ENCODE data around the gene PTBP1. TPM values are rescaled to one million over a fixed set of nuclear protein-coding genes. Genes with fewer than 3 reads are reported as not detected.

The PTBP1 gene
- total RNA-seq, 1 donor from 2014 or later: 134 TPM

GRCh38 chr19:797528-798414 is 519 bp downstream of the PTBP1 start:
- peak; percentile 37 for DNase-seq (ENCODE audit: low read depth)

DNA sequence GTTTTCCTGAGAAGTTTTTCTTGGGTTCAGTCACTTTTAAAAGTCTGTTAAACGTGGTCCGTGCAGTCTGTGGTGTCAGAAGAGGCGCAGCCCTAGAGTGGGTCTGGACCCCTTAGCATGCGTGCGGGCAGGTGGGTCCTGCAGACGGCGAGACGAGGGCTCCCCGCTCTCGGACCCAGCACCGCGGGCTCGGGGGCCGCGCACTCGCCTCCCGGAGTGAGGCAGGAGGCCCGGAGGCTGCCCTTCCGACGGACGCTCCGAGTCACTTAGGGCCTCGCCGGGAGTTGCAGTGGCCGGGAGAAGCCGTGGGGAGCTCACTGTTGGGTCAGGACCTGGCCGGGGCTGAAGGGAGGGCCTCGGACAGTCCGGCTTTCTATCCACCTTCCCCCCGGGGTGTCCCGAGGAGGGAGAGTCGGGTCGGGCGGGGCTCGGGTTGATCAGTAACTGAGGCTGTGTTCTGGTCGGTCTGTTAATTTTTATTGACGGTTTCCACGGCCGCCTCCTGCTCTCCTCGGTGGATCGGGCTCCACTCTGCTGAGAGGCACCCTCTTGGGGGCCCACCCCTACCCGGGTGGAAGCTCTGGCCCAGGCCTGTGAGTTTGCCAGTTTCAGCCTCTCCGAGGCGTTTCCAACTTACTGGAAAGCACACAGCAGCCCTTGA is 1.3 kb downstream of the PTBP1 start:
- peak; percentile 36 for DNase-seq (ENCODE audit: low read depth)

GRCh38 chr19:799076-799881 is 2.0 kb downstream of the PTBP1 start:
- no peak for DNase-seq (ENCODE audit: low read depth)

DNA sequence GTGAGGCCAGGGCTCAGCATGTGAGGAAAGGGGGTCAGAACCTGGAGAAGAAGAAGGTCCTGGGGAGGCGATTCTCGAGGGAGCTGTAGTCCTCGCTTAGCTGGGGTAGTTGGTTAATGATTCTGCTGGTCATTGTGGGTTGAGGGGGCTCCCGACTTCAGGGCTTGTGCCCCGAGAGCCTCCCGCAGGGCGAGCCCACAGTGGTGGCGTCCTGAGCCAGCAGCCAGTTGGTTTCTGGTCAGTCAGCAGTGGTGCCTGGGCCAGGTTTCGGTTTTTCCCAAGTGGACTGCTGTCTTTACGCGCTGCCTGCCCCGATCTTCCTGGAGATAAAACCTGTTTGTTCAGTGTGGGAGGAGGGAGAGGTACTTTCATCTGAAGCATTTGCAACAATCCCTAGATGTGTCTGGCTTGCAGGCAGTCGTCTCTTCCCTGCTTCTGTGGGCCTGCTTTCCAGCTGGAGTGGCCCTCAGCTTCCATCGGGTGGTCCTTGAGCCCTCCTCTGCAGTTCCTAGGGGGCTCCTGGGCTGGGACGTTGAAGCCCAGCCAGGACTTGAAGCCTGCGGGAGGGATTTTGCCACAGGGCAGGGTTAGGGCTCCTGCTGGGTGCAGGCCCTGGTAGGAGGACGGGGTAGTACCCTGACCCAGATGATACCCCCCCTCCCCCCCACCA is 3.2 kb downstream of the PTBP1 start:
- peak; percentile 33 for DNase-seq (ENCODE audit: low read depth)

DNA sequence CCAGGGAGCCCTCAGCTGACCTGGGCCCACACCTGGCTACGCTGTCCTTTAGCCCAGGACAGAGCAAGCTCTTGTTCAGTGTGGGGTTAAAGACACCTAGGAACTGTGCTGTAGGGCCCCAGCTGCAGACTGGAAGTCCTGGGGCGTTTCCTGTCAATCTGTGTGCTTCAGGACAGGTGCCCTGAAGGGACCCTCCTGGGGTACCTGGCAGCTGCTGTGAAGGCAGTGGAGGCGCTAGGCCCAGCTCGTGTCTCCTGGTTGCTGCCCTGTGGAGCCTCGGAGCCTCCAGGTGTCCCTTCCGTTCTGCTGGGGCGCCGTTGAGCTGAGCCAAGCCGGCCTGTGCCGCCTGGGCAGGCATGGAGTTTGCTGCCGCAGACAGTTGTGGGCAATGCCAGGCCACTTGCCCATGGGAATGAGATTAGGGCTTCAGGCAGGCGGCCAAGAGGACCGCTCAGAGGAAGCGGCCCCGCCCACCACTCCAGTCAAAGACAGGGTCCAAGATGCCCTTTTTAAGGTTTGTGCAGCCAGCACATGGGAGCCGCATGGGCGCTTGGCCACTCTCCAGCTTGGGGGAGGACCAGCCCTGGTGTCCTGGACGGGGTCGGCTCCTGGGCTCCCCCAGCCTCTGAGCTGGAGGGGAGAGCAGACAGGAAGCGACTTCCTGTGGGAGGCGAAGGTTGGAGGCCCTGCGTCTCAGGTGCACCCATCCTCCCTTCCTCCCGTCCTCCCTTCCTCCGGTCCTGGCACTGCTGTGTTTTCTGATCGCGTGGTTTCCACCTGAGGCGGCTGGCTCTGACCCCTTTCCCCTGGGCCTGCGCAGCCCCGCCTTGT is 4.0 kb downstream of the PTBP1 start:
- peak; percentile 35 for DNase-seq (ENCODE audit: low read depth)

DNA sequence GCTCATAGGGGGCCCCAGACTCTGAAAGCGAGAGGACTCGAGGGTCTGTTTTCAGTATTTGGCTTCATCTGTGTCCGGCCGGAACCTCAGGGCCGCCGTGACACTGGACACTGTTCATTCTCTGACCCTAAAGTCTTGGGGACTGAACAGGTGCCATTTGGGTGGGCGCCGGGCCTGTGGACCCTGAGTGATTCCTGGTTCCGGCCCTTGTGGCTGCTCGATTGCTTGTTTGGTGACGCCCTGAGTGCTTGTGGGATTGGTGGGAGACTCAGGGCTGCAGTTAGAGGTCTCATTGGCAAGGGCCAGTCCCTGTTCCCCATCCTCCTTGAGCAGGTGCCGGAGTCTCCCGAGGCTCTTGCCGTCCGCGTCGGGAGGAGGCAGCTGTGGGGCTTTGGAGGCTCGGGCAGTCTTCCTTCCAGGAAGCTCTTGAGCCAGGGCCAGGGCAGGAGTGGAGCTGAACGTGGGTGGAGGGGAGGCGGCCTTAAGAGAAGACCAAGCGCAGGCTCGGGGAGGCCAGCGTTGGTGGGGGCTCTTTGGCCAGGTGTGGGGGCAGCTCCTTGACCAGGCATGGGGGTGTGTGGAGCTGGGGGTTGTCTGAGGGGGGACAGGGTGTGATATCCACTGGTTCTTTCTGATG is 4.7 kb downstream of the PTBP1 start:
- DNase-seq (ENCODE audit: low read depth): no peak

DNA sequence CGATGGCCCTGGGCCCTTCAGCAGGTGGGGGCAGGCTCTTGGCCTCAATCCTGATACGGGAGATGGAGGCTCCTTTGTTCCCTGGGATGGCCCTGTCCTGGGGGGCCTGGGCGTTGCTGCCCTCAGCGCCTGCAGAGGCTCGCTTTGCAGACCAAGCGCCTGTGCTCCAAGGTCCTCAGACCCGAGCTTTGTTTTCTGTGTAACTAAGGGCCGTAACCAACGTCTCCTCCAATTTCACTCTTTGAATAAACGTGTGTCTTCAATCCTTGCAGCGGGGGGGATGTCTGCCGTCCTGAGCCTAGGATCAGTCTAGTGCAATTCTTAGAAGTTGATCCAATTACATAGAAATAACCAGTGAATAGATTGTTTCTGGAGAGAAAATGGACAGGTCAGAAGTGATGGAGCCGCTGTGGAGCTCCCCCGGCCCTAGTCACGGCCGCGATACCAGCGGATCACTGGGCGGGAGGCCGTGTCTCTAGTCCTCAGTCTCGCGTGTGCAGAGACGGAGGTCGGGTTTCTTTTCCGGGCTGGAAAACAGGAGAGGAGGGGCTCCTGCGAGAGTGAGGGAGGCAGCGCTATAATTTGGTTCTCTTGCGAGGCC is 5.3 kb downstream of the PTBP1 start:
- no peak for DNase-seq (ENCODE audit: low read depth)

DNA sequence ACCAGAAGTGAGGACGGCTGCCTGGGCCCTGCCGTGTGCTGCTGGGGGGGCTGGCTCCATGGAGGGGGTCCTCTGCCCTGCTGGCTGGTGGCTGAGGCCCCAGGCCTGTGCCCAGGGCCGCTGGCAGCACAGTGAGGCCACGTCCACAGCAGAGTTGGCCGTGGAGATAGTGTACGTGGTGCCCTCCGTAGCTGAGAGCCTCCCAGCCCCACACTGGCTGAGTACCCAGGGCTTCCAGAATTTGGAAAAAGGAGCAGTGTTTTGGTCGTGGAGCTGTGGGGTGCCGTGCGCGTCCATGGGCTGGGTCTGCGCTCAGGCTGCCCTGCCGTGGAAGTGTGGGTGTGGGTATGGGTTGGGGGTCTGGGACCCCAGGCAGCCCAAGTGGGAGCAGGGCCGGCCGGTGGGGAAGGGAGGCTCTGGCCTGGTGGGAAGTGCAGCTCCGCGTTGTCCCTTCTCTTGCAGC is 5.9 kb downstream of the PTBP1 start:
- DNase-seq (ENCODE audit: low read depth): no peak

DNA sequence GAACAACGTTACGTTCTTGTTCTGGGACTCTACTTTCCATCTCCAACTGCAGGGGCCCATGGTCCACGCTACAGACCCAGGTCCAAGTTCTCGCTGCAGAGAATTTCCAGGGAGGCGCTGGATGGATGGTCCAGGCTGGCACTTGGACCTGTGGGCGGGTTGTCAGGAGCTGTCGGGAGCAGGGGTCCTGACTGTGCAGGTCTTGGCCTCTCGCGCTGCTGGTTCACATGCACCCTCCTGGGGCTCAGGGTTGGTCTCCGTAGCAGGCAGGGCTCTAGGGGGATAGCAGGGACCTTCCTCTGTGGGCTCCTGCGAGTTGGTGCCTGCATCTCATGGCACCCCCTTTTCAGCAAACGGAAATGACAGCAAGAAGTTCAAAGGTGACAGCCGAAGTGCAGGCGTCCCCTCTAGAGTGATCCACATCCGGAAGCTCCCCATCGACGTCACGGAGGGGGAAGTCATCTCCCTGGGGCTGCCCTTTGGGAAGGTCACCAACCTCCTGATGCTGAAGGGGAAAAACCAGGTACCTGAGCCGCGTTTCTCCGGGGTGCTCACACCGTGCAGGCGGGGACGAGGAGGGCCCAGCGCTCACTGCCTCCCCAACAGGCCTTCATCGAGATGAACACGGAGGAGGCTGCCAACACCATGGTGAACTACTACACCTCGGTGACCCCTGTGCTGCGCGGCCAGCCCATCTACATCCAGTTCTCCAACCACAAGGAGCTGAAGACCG is 6.6 kb downstream of the PTBP1 start:
- no peak for DNase-seq (ENCODE audit: low read depth)

GRCh38 chr19:804419-805165 is 7.3 kb downstream of the PTBP1 start:
- DNase-seq (ENCODE audit: low read depth): no peak

DNA sequence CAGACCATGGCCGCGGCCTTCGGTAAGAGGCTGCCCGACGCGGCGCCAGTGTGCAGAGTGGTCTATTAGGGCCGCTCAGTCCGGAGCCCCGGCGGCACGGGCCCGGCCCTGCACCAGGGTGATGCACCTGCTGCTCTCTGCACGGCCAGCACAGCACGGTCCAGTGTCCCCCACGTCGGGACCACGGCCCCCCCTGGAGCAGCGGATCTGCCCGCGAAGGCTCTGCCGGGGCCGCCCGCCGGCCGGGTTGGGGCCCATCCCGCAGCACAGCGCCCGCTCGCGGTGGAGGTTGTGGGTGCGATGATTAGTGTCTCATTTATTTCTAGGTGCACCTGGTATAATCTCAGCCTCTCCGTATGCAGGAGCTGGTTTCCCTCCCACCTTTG is 7.9 kb downstream of the PTBP1 start:
- DNase-seq (ENCODE audit: low read depth): no peak

DNA sequence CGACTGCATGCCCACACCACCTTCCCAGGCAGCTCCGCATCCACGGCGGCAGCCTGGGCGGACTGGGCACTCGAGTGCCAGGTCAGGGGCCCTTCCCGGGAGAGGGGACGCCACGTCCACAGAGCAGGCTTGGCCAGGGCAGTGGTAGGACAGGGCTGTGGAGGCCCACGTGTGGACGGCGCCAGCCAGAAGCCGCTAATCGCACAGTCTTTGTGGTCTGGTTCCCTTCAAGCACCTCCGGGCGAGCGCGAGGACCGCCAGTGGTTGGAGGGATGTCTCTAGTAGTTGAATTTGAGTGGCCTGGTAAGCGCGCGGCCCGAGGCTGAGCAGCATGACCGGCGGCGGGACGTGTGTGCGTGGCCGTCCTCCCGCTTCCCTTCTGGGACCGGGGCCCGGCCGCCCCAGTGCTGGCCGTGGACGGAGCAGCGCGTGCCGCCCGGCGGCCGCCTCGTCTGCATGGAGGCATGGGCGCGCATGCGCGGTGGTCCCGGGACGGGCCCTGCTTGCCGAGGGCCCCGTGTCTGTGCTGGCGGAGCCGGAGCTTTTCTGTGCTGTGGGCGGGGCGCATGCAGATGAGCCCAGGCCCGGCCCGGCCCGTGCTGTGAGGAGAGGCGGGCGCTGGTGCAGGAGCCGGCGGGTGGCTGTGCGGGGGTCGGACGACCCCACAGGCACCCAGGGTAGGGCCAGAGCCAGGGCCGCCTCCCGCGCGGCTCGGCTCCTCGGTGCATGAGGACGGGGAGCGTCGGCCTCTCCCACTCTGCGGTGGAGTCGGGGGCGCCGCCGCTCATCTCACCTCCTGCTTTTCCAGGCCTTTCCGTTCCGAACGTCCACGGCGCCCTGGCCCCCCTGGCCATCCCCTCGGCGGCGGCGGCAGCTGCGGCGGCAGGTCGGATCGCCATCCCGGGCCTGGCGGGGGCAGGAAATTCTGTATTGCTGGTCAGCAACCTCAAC is 8.6 kb downstream of the PTBP1 start:
- DNase-seq (ENCODE audit: low read depth): no peak

DNA sequence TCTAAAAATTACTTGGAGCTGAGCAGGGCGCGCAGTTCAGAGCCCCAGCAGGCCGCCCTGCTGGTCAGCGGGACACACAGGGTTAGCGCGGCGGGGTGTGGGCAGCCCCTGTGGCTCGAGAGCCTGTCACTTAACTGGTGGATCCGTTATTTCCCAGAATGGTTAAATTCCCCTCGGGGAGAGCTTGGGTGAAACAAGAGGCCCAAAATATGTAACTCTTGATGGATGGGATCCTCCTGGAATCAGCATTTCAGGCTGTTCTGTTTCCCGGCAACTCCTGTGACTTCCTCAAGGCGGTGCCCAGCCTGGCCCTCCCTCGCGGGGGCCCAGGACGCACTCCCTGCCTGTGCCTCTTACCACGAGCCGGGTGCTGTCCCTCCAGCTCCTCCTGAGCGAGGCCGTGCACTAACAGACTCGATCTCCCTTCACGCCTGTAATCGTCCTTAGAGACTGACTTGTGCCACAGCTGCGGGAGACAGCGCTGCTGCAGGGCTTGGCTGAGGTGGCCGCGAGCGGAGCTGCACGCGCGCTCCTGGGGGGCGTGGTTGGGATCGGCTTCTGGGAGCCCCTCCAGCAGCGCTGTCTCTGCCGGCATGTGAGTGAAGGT is 9.7 kb downstream of the PTBP1 start:
- no peak for DNase-seq (ENCODE audit: low read depth)

DNA sequence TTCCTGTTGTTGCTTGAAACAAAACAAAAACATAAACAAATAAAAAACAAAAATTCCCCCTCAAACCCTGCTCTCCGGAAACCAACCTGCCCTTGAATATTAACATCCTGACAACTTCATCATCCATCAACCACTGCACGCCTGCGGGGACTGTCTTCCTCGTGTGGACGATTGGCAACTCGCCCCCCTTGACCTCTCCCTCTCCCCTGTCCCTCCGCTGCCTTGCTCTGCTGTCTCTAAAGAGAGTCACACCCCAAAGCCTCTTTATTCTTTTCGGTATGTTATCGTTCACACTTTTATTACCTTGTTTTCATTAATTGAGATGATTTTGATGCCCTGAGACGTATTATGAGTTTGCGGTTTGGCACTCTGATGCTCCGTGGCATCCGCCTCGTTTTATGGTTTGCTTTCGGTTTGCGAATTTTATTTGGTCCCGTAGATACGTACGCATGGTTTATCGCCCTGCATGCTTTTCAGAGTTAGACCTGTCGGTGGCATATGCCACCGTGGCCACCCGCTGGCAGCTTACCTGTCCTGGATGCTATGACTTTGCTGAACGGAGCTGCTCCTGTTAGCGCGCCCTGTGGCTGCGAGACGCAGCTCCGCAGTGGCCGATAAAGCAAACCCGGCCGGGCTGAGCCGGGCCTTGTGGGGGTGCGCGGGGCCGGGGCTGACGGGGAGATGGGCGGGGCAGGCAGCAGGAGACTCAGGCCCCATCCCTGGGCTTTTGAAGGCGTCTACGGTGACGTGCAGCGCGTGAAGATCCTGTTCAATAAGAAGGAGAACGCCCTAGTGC is 10.6 kb downstream of the PTBP1 start:
- DNase-seq (ENCODE audit: low read depth): no peak

- no peak for DNase-seq (ENCODE audit: low read depth)
These were observed 11.1 kb downstream of the PTBP1 start for GRCh38 chr19:808423-808775.

Measured in renal cortical epithelial cell (primary cell).